Bronchial epithelial cell (primary cell): ENCODE data around the gene CPA4. TPM values are rescaled to one million over a fixed set of nuclear protein-coding genes. Genes with fewer than 3 reads are reported as not detected.
A peak's percentile ranks its signal among the peaks of the same experiment; 100 is the strongest.

Experiments
- DNase-seq: peaks from one replicate; pipeline ENCODE4 v3.0.0-alpha.2; 2010; ENCODE audit warnings: low read depth
- FAIRE-seq: peaks from 2 replicates; lab custom pipeline; 2011; peaks lifted over from hg19 to GRCh38; lab: Jason Lieb, UNC
- H3K27me3 ChIP-seq: 2 replicates; pipeline ENCODE4 v1.5.1; 2011; ENCODE audit warnings: low read length; ENCODE audit not compliant: control insufficient read depth, insufficient read depth
- H3K36me3 ChIP-seq: 2 replicates; pipeline ENCODE4 v1.5.1; 2011; ENCODE audit warnings: low read length; ENCODE audit not compliant: control insufficient read depth, insufficient read depth
- H3K4me3 ChIP-seq: 2 replicates; pipeline ENCODE4 v1.5.1; 2011; ENCODE audit warnings: mild to moderate bottlenecking, low read depth, low read length, control low read depth
- total RNA-seq: library from RNA; depleted of rRNA; stranded (reverse); fragments of >200 nt; gene quantifications from 2 replicates; pipeline ENCODE4 v1.2.1, GENCODE V29; 2014
- TF ChIP-seq, protein P1 (sequence below): IDR thresholded peaks from 2 replicates; pipeline ENCODE4 v1.5.1; 2011; ENCODE audit warnings: mild to moderate bottlenecking, moderate library complexity, low read length, control low read depth, inconsistent platforms; ENCODE audit not compliant: insufficient read depth, severe bottlenecking

CPA4 gene
- total RNA-seq, 1 donor from 2014 or later = 5.3 TPM

DNA sequence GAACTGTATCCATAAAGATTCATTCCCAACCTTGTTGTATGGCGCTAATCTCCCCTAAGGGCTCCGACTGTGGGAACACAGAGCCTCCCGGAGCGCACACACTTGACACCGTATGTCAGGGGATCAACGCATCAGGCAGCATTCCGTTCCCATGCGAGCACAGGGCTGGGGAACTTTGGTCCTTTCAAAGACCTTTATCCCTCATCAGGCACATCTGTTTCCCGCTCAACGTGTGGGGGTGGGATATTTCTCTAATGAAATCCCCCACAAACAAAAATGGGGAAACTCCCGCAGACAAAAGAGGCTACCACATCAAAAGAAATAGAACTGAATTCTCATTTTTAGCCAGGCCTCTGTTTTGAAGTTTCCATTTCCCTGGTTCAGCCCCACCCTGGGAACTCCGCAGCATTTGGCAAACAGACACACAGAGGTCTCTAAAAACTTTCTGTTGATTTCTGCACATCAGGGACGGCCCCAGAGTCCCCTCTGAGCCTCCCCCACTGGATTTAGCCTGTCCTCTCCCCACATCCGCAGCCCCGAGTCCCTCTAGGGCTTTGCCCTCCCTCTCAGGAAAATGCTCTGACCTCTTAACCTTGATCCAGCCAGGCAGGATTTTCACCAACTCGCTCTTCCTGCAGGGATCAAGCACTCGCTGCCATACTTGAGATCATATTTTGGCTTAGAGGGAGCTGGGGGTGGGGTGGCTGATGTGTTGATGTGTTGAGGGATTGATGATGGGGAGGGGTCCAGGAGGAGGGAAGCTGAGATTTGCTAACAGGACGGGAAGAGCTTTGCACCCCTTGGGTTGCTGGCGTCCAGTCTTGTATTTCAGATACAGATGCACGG, 58.2 kb downstream of the CPA4 start:
- no peak for DNase-seq

DNA sequence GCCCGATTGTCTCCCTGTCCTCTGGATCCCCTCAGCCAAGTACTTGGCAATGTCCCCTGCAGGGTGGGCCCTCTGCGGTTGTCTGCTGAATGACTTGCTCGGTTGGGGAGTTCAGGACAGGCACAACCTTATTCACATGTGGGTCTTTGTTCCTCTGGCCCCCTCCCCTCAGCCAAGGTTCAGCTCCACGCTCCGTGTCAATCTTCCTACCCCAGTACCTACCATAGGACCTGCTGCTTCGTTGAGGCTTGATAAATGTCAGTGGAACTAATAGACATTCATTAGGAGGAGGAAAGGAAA, 58.8 kb downstream of the CPA4 start:
- TF ChIP-seq, protein P1, sequence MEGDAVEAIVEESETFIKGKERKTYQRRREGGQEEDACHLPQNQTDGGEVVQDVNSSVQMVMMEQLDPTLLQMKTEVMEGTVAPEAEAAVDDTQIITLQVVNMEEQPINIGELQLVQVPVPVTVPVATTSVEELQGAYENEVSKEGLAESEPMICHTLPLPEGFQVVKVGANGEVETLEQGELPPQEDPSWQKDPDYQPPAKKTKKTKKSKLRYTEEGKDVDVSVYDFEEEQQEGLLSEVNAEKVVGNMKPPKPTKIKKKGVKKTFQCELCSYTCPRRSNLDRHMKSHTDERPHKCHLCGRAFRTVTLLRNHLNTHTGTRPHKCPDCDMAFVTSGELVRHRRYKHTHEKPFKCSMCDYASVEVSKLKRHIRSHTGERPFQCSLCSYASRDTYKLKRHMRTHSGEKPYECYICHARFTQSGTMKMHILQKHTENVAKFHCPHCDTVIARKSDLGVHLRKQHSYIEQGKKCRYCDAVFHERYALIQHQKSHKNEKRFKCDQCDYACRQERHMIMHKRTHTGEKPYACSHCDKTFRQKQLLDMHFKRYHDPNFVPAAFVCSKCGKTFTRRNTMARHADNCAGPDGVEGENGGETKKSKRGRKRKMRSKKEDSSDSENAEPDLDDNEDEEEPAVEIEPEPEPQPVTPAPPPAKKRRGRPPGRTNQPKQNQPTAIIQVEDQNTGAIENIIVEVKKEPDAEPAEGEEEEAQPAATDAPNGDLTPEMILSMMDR = no peak
- DNase-seq (no peak), FAIRE-seq (no peak)

More for the DNA sequence above, 58.2 kb downstream of the CPA4 start:
- Histone ChIP-seq H3K27me3 (no peaks in the 10 kb centered on the region), H3K36me3 (no peaks in the 10 kb centered on the region), H3K4me3 (no peak overlapping the region)
- TF ChIP-seq, protein P1 = no peak
- FAIRE-seq = no peak

DNA sequence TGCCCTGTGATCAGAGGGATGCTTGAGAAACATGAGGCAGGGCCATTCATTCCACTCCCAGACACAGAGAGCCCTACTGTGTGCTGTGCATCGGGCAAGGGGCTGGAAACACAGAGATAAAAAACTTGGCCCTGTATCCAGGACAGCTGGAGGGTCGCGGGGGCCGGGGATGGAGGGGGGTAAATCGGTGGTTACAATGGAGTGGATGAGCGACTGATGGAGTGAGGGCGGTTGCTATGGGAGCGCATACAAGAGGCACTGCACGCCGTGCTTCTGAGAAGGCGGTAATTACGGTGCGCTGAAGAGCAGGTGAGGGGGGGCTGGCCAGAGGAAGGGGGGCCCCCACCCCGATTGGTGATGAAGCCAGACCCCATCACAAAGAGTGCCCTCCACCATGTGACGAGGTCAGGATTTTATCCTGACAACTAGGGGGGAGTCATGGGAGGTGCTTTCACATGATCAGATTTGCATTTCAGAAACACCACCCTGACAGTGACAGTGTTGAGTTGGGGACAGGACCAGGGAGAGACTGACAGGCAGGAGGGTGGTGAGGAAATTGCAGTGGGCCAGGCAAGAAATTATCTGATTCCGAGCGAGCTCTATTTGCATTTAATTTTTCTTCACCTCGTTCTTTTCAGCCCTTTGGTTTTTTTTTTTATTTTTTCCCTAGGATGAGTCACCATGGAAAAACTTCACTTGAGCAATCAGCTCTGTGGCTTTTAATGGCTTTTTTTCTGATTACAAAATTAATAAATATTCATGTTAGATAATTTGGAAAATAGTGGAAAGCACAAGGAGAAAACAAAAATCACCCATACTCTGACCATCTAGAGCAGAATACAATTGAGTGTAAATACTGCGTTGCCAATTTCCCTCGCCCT, 59.5 kb downstream of the CPA4 start:
- H3K4me3 ChIP-seq = peak overlapping the region; percentile 23
- H3K27me3 ChIP-seq = no peaks in the 10 kb centered on the region
- DNase-seq = peak; percentile 65
- H3K36me3 ChIP-seq = no peaks in the 10 kb centered on the region
- no peak for FAIRE-seq
- TF ChIP-seq, protein P1 = no peak

More for the DNA sequence above, 58.8 kb downstream of the CPA4 start:
- H3K27me3 ChIP-seq = no peaks in the 10 kb centered on the region
- no peaks in the 10 kb centered on the region for H3K36me3 ChIP-seq
- no peak overlapping the region for H3K4me3 ChIP-seq

DNA sequence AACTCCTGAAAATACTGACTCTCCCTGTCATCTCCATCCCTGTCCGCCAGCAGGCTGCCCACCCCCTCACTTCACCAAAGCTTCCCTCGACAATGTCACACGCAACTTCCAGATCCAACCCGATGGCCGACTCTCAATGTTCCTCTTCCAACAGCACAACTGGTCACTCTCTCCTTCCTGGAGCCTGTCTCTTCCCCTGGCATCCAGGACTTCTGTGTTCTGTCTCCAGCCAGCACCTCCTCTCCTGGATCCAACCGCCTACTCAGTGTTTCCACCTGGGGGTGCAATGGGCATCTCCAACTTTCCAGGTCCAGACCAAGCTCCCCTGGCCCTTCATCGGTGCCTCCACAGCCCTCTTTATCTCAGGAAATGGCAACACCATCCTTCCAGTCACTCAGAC, 60.2 kb downstream of the CPA4 start:
- no peak for DNase-seq
- TF ChIP-seq, protein P1 = no peak
- H3K36me3 ChIP-seq = no peaks in the 10 kb centered on the region
- no peak for FAIRE-seq
- H3K27me3 ChIP-seq = no peaks in the 10 kb centered on the region
- no peak overlapping the region for H3K4me3 ChIP-seq

DNA sequence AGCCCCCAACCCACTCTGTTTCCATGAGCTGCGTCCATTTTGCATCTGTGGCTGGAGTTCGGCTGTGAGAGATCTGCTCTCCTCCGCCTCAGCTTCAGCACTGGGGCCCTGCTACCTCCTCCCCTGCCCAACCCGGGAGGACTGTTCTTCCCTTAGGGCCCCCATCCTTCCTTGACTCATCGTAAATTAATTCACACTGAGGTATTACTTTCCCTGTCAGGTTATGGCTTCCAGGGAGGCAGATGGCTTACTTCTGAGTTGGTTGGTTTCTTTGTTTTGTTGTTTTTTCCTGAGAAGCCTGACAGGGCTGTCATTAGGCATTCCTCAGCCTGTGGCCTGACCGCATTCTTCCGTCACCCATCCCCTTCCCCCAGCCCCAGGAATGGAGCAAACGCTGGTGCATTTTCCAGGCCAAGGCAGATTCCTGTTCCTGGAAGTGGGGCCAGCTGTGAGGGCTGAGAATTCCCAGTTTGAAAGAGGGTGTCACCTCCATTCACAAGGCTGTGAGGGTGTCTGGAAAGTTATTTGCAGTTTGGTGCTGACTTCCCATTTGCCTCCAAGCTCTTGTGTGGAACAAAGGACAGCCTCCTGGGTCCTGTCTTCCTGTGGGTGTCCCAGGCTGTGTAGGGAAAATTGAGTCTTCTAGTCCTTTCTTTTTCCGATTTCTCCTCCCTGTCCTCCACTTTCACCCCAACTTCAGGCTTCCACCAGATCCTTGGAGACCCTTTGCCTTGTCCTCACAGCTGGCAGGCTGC, 63.3 kb downstream of the CPA4 start:
- Histone ChIP-seq H3K27me3 (no peaks in the 10 kb centered on the region), H3K36me3 (no peaks in the 10 kb centered on the region), H3K4me3 (no peak overlapping the region)
- peak; percentile 94 for DNase-seq
- TF ChIP-seq, protein P1 = no peak
- FAIRE-seq = no peak
